ENCODE data around the gene TFEB. TPM values are rescaled to one million over a fixed set of nuclear protein-coding genes. Genes with fewer than 3 reads are reported as not detected.

Gene TFEB
- total and polyA plus RNA-seq, 10 of the 15 experiments (the other 5 are each of a cell fraction or from before 2014, with no cell fraction given) = 0.84 to 108 (median 60.8) TPM

- TF ChIP-seq ZBTB33 (IDR thresholded peaks at IDR 0.05) (no peak), E2F8 (IDR thresholded peaks at IDR 0.05; ENCODE audit: low read depth, partially characterized antibody) (no peak), MAX (IDR thresholded peaks at IDR 0.05; ENCODE audit: low read depth, low read length) (no peak), RBBP5 (conservative IDR thresholded peaks at IDR 0.05) (no peak), POLR2AphosphoS2 (IDR thresholded peaks at IDR 0.05; ENCODE audit: low read depth, low read length) (no peak), EED (IDR thresholded peaks at IDR 0.05; ENCODE audit: low read depth) (no peak)
These were observed 64.6 kb downstream of the TFEB start (continued) for GRCh38 chr6:41670703-41671360.

- Histone ChIP-seq H3K9me3 (replicated peaks; ENCODE audit: control insufficient read depth, insufficient read depth, low read length) (no peaks in the 10 kb centered on the region), H4K20me1 (ENCODE audit: control insufficient read depth, insufficient read depth) (no peaks in the 10 kb centered on the region), H3K27me3 (replicated peaks in 1 of 2; ENCODE audit: control insufficient read depth in 2 of 2, insufficient read depth in 2 of 2, low read length in 1 of 2) (no peaks in the 10 kb centered on the region), H3K4me3 (no peak overlapping the region), H3K4me1 (ENCODE audit: control insufficient read depth, insufficient read depth, low read length) (no peaks in the 10 kb centered on the region), H3K79me2 (ENCODE audit: control insufficient read depth, insufficient read depth, low read length) (no peaks in the 10 kb centered on the region), H3K4me2 (ENCODE audit: control insufficient read depth, insufficient read depth) (no peak overlapping the region), H3K27ac (ENCODE audit: control insufficient read depth, insufficient read depth) (no peak overlapping the region), H3K9ac (ENCODE audit: control insufficient read depth, insufficient read depth, low read length) (no peak overlapping the region), H2AFZ (ENCODE audit: control insufficient read depth, low read depth, low read length) (no peak overlapping the region), H3K36me3 (ENCODE audit: control insufficient read depth in 2 of 2, insufficient read depth in 2 of 2, low read length in 1 of 2) (no peaks in the 10 kb centered on the region)
- DNase-seq (ENCODE audit: low read depth, low spot score) = no peak
- in situ Hi-C loops (cut with MboI) (no loop called here), intact Hi-C loops (cut with micrococcal nuclease; ENCODE audit: unreplicated experiment) (no loop called here)
- ChIA-PET SMC1A (ENCODE audit: uncharacterized antibody, unreplicated experiment) (no interaction called here), CTCF (no interaction called here), RAD21 (ENCODE audit: unreplicated experiment) (no interaction called here), POLR2A (no interaction called here)
- BruUV-seq (replicated peaks) = no TSS peak
- no peak for FAIRE-seq
- TF ChIP-seq MEF2A (IDR thresholded peaks at IDR 0.05; ENCODE audit: insufficient read depth, low read depth, low read length) (no peak), JUND (IDR thresholded peaks at IDR 0.05; ENCODE audit: low read depth, low read length) (no peak), IRF5 (IDR thresholded peaks at IDR 0.05; ENCODE audit: borderline replicate concordance) (no peak), IKZF1 (conservative IDR thresholded peaks at IDR 0.05) (no peak), CEBPB (IDR thresholded peaks at IDR 0.05; ENCODE audit: borderline replicate concordance in 1 of 2, low read depth in 2 of 2, low read length in 2 of 2) (no peak)
- no peak for ATAC-seq
- WGBS (ENCODE audit: insufficient coverage, insufficient replicate concordance, low lambda C conversion rate, missing lambda C conversion rate) = 74% methylated on average over 2 of the region's 2 CpGs
These were observed 66.4 kb downstream of the TFEB start for GRCh38 chr6:41668968-41669367.

All from GM12878 (cell line).